H9 (cell line): ENCODE data around the gene TUT7. TPM values are rescaled to one million over a fixed set of nuclear protein-coding genes. Genes with fewer than 3 reads are reported as not detected.
A peak's percentile ranks its signal among the peaks of the same experiment; 100 is the strongest.

Experiments
- DNase-seq: peaks from one replicate; pipeline ENCODE4 v3.0.0-alpha.2; 2017
- H2AFZ ChIP-seq: one replicate; pipeline ENCODE4 v1.6.1; 2013; ENCODE audit warnings: mild to moderate bottlenecking, low read length, control low read depth, moderate library complexity
- H2AK5ac ChIP-seq: 2 replicates; pipeline ENCODE4 v1.6.1; 2013; ENCODE audit warnings: low read length, control low read depth, mixed read lengths; ENCODE audit not compliant: insufficient read length
- H2BK120ac ChIP-seq: one replicate; pipeline ENCODE4 v1.6.1; 2013; ENCODE audit warnings: low read depth, mild to moderate bottlenecking, low read length, control low read depth, inconsistent platforms; ENCODE audit not compliant: poor library complexity, severe bottlenecking
- H2BK12ac ChIP-seq: 2 replicates; pipeline ENCODE4 v1.6.1; 2013; ENCODE audit warnings: low read length, control low read depth, mixed read lengths, low read depth; ENCODE audit not compliant: insufficient read length
- H2BK15ac ChIP-seq: 2 replicates; pipeline ENCODE4 v1.6.1; 2013; ENCODE audit warnings: low read depth, low read length, control low read depth
- H2BK20ac ChIP-seq: one replicate; pipeline ENCODE4 v1.6.1; 2013; ENCODE audit warnings: low read depth, mild to moderate bottlenecking, low read length, control low read depth, inconsistent platforms; ENCODE audit not compliant: poor library complexity, severe bottlenecking
- H2BK5ac ChIP-seq: 2 replicates; pipeline ENCODE4 v1.6.1; 2013; ENCODE audit warnings: low read length, control low read depth, mixed read lengths; ENCODE audit not compliant: insufficient read length
- H3K14ac ChIP-seq: 2 replicates; pipeline ENCODE4 v1.6.1; 2013; ENCODE audit warnings: low read length, control low read depth; ENCODE audit not compliant: insufficient read depth
- H3K18ac ChIP-seq: 2 replicates; pipeline ENCODE4 v1.6.1; 2013; ENCODE audit warnings: low read depth, mild to moderate bottlenecking, mixed read lengths, low read length, control low read depth; ENCODE audit not compliant: insufficient read length
- H3K23ac ChIP-seq: 2 replicates; pipeline ENCODE4 v1.6.1; 2013; ENCODE audit warnings: low read length, control low read depth, mixed read lengths, low read depth; ENCODE audit not compliant: insufficient read length
- H3K23me2 ChIP-seq: 2 replicates; pipeline ENCODE4 v1.6.1; 2013; ENCODE audit warnings: low read depth, mild to moderate bottlenecking, mixed read lengths, low read length, control low read depth; ENCODE audit not compliant: insufficient read length, poor library complexity, severe bottlenecking
- H3K27ac ChIP-seq: 2 replicates; pipeline ENCODE4 v1.5.1; 2013; ENCODE audit warnings: low read length, control low read depth, mixed read lengths, low read depth; ENCODE audit not compliant: insufficient read length
- H3K27me3 ChIP-seq: 2 replicates; pipeline ENCODE4 v1.6.1; 2013; ENCODE audit warnings: low read length, control low read depth, inconsistent platforms; ENCODE audit not compliant: insufficient read depth
- H3K4ac ChIP-seq: 2 replicates; pipeline ENCODE4 v1.6.1; 2013; ENCODE audit warnings: low read depth, mild to moderate bottlenecking, control low read depth, inconsistent platforms, low read length, moderate library complexity
- H3K4me1 ChIP-seq: 2 replicates; pipeline ENCODE4 v1.6.1; 2013; ENCODE audit warnings: low read length, control low read depth, inconsistent platforms; ENCODE audit not compliant: insufficient read depth
- H3K4me2 ChIP-seq: 2 replicates; pipeline ENCODE4 v1.6.1; 2013; ENCODE audit warnings: low read length, control low read depth, mixed read lengths; ENCODE audit not compliant: insufficient read length, insufficient read depth
- H3K56ac ChIP-seq: 2 replicates; pipeline ENCODE4 v1.6.1; 2013; ENCODE audit warnings: low read depth, mild to moderate bottlenecking, mixed read lengths, low read length, control low read depth; ENCODE audit not compliant: insufficient read length
- H3K79me1 ChIP-seq: 2 replicates; pipeline ENCODE4 v1.6.1; 2013; ENCODE audit warnings: low read depth, mild to moderate bottlenecking, moderate library complexity, low read length, control low read depth, inconsistent platforms; ENCODE audit not compliant: insufficient read depth, poor library complexity, severe bottlenecking
- H3K79me2 ChIP-seq: 2 replicates; pipeline ENCODE4 v1.6.1; 2013; ENCODE audit warnings: low read length, control low read depth, inconsistent platforms; ENCODE audit not compliant: insufficient read depth
- H3K9ac ChIP-seq: 2 replicates; pipeline ENCODE4 v1.6.1; 2013; ENCODE audit warnings: low read length, control low read depth, mixed read lengths; ENCODE audit not compliant: insufficient read length; ENCODE audit errors: extremely low read depth
- H3K9me3 ChIP-seq: one replicate; pipeline ENCODE4 v1.6.1; 2013; ENCODE audit warnings: low read depth, low read length, inconsistent platforms; ENCODE audit not compliant: control insufficient read depth
- H3T11ph ChIP-seq: one replicate; pipeline ENCODE4 v1.6.1; 2013; ENCODE audit warnings: mild to moderate bottlenecking, low read length, control low read depth, inconsistent platforms
- H4K20me1 ChIP-seq: one replicate; pipeline ENCODE4 v1.6.1; 2013; ENCODE audit not compliant: control insufficient read depth, insufficient read length, insufficient read depth
- H4K5ac ChIP-seq: 2 replicates; pipeline ENCODE4 v1.6.1; 2013; ENCODE audit warnings: low read depth, mild to moderate bottlenecking, mixed read lengths, low read length, control low read depth; ENCODE audit not compliant: insufficient read length
- H4K8ac ChIP-seq: replicated peaks from 2 replicates; pipeline ENCODE4 v1.6.1; 2013; ENCODE audit warnings: low read length, control low read depth, mixed read lengths, low read depth; ENCODE audit not compliant: insufficient read length
- H4K91ac ChIP-seq: 2 replicates; pipeline ENCODE4 v1.6.1; 2013; ENCODE audit warnings: low read depth, mild to moderate bottlenecking, moderate library complexity, mixed read lengths, low read length, control low read depth; ENCODE audit not compliant: insufficient read length
- H3K27ac Mint-ChIP-seq, 3 experiments: 2 replicates in 2 of 3; 3 replicates in 1 of 3; pipeline ENCODE4 v1.8.0; 2020 to 2021; ENCODE audit warnings: mixed read lengths in 3 of 3, mild to moderate bottlenecking in 1 of 3, moderate library complexity in 1 of 3
- H3K27me3 Mint-ChIP-seq: 2 replicates; pipeline ENCODE4 v1.8.0; 2021; ENCODE audit warnings: low read depth, mild to moderate bottlenecking, moderate library complexity, mixed read lengths
- H3K36me3 Mint-ChIP-seq, 3 experiments: 2 replicates in 2 of 3; 3 replicates in 1 of 3; pipeline ENCODE4 v1.8.0; 2020 to 2021; ENCODE audit warnings: low read depth in 3 of 3, mixed read lengths in 3 of 3; ENCODE audit not compliant: insufficient read depth in 1 of 3
- H3K4me1 Mint-ChIP-seq, 2 experiments: 2 replicates each; pipeline ENCODE4 v1.8.0; 2020; ENCODE audit warnings: mixed read lengths in 2 of 2
- H3K4me3 Mint-ChIP-seq, 2 experiments: 2 replicates in 1 of 2; 3 replicates in 1 of 2; pipeline ENCODE4 v1.8.0; 2020 to 2021; ENCODE audit warnings: mild to moderate bottlenecking in 2 of 2, mixed read lengths in 2 of 2, moderate library complexity in 1 of 2
- H3K9me3 Mint-ChIP-seq, 2 experiments: 2 replicates in 1 of 2; 3 replicates in 1 of 2; pipeline ENCODE4 v1.8.0; 2020; ENCODE audit warnings: mild to moderate bottlenecking in 2 of 2, mixed read lengths in 2 of 2, moderate library complexity in 1 of 2
- WGBS: extraction: QIAGEN DNeasy Blood & Tissue Kit; methylation state at CpG from one replicate; pipeline ENCODE4 v1.1.7; 2013; ENCODE audit warnings: missing lambda C conversion rate, low lambda C conversion rate, mixed read lengths; ENCODE audit not compliant: insufficient read length; ENCODE audit errors: extremely low coverage; 5-methylcytosine and 5-hydroxymethylcytosine counted together
- total RNA-seq: library from RNA; stranded (reverse); gene quantifications from 2 replicates; pipeline ENCODE4 v1.2.1, GENCODE V29; 2021
- TF ChIP-seq, protein P1 (sequence below): fragments of 200-600 bp; sonication (generic); conservative IDR thresholded peaks from 3 replicates; pipeline ENCODE4 v1.8.0; 2021; ENCODE audit warnings: antibody characterized with exemption, mild to moderate bottlenecking

Gene TUT7
- total RNA-seq, 1 experiment from 2014 or later: 23.1 TPM

DNA sequence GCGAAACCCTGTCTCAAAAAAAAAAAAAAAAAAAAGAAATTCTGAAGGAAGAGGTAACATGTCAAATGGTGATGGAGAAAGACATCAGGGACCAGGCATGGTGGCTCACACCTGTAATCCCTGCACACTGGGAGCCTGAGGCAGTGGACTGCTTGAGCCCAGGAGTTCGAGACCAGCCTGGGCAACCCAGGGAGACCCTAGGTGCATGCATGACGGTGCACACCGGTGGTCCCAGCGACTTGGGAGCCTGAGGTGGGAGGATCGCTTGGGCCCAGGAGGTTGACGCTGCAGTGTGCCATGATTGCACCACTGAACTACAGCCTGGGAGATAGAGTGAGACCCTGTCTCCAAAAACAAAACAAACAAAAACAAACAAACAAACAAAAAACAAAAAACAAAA, 73.6 kb downstream of the TUT7 start:
- no peak overlapping the region for H3K18ac ChIP-seq

More for the DNA sequence above, 73.6 kb downstream of the TUT7 start:
- H4K91ac ChIP-seq: no peak overlapping the region
- DNase-seq: no peak
- H3K36me3 Mint-ChIP-seq: peaks cover 5 to 14% (median 12%) of the 10 kb centered on the region in 3 experiments; a peak in 5 of 7 replicates
- H2AFZ ChIP-seq: no peak overlapping the region
- peaks cover 5% of the 10 kb centered on the region for H3K23me2 ChIP-seq
- H3K9ac ChIP-seq: no peak overlapping the region
- H3T11ph ChIP-seq: no peak overlapping the region
- H3K4me3 Mint-ChIP-seq: peak overlapping the region; percentile 88 to 95
- no peak overlapping the region for H3K56ac ChIP-seq
- no peak overlapping the region for H4K5ac ChIP-seq
- whole genome bisulfite sequencing: no CpG with 5 or more reads among the region's 7 CpGs
- no peaks in the 10 kb centered on the region for H3K79me1 ChIP-seq
- H4K20me1 ChIP-seq: no peaks in the 10 kb centered on the region
- no peak overlapping the region for H3K4ac ChIP-seq
- H2BK20ac ChIP-seq: no peak overlapping the region
- H3K23ac ChIP-seq: no peak overlapping the region
- H3K27me3 Mint-ChIP-seq: peaks cover 9% of the 10 kb centered on the region
- H2BK5ac ChIP-seq: no peak overlapping the region
- H2BK15ac ChIP-seq: no peak overlapping the region
- H2AK5ac ChIP-seq: no peak overlapping the region
- no peak overlapping the region; a peak in 1 of 7 replicates for H3K27ac Mint-ChIP-seq
- H2BK120ac ChIP-seq: no peak overlapping the region
- TF ChIP-seq, protein P1, sequence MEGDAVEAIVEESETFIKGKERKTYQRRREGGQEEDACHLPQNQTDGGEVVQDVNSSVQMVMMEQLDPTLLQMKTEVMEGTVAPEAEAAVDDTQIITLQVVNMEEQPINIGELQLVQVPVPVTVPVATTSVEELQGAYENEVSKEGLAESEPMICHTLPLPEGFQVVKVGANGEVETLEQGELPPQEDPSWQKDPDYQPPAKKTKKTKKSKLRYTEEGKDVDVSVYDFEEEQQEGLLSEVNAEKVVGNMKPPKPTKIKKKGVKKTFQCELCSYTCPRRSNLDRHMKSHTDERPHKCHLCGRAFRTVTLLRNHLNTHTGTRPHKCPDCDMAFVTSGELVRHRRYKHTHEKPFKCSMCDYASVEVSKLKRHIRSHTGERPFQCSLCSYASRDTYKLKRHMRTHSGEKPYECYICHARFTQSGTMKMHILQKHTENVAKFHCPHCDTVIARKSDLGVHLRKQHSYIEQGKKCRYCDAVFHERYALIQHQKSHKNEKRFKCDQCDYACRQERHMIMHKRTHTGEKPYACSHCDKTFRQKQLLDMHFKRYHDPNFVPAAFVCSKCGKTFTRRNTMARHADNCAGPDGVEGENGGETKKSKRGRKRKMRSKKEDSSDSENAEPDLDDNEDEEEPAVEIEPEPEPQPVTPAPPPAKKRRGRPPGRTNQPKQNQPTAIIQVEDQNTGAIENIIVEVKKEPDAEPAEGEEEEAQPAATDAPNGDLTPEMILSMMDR: no peak
- no peak overlapping the region for H3K27ac ChIP-seq
- peaks cover 13% of the 10 kb centered on the region; the same call in 1 of the 2 replicates for H3K79me2 ChIP-seq
- no peaks in the 10 kb centered on the region for H3K9me3 Mint-ChIP-seq
- no peak overlapping the region for H4K8ac ChIP-seq
- no peak overlapping the region for H3K14ac ChIP-seq
- H2BK12ac ChIP-seq: no peak overlapping the region
- H3K4me2 ChIP-seq: peak overlapping the region; percentile 48
- no peaks in the 10 kb centered on the region for H3K27me3 ChIP-seq
- H3K9me3 ChIP-seq: no peaks in the 10 kb centered on the region
- H3K4me1 Mint-ChIP-seq: peaks cover 16 to 17% of the 10 kb centered on the region in 2 experiments
- H3K4me1 ChIP-seq: no peaks in the 10 kb centered on the region; the same call in 1 of the 2 replicates
